HepG2 (cell line): ENCODE data around the gene WNK2. TPM values are rescaled to one million over a fixed set of nuclear protein-coding genes. Genes with fewer than 3 reads are reported as not detected.
A peak's percentile ranks its signal among the peaks of the same experiment; 100 is the strongest.

Source experiments
- CBX1 ChIP-seq: IDR thresholded peaks from one replicate; pipeline ENCODE4 v1.6.1; 2016; ENCODE audit warnings: antibody characterized with exemption, low read depth
- CREB1 ChIP-seq, 2 experiments: fragments of 450-650 bp in 1 of 2; IDR thresholded peaks; 2 replicates each; pipeline ENCODE4 v1.6.1; 2016 to 2017; ENCODE audit warnings: control low read depth in 1 of 2, mild to moderate bottlenecking in 1 of 2, missing compliant biosample characterization in 1 of 2, missing genetic modification characterization in 1 of 2
- GABPA ChIP-seq, 2 experiments: IDR thresholded peaks; 2 replicates each; pipeline ENCODE4 v1.6.1; 2011 to 2016; ENCODE audit warnings: low read depth in 2 of 2, low read length in 1 of 2, missing biosample characterization in 1 of 2, missing genetic modification characterization in 1 of 2
- GATA4 ChIP-seq: sonication (generic); IDR thresholded peaks from 2 replicates; pipeline ENCODE4 v1.6.1; 2016; ENCODE audit warnings: antibody characterized with exemption, low read depth, borderline replicate concordance
- IKZF4 ChIP-seq: sonication (generic); formaldehyde crosslinking; IDR thresholded peaks from 2 replicates; pipeline ENCODE4 v1.5.1; 2020; ENCODE audit warnings: borderline replicate concordance, mild to moderate bottlenecking, low read depth, missing genetic modification reagents; ENCODE audit errors: not compliant biosample characterization
- KDM2A ChIP-seq: sonication (generic); formaldehyde crosslinking; IDR thresholded peaks from 2 replicates; pipeline ENCODE4 v1.4.0; 2020; ENCODE audit warnings: low read depth, missing genetic modification reagents, borderline replicate concordance
- NCOA5 ChIP-seq: sonication (generic); formaldehyde crosslinking; IDR thresholded peaks from 2 replicates; pipeline ENCODE4 v1.4.0; 2020; ENCODE audit warnings: missing genetic modification reagents
- NRL ChIP-seq: sonication (generic); formaldehyde crosslinking; IDR thresholded peaks from 2 replicates; pipeline ENCODE4 v1.5.0; 2020; ENCODE audit warnings: missing genetic modification reagents, mild to moderate bottlenecking, moderate library complexity, borderline replicate concordance
- PAF1 ChIP-seq: IDR thresholded peaks from 2 replicates; pipeline ENCODE4 v1.6.1; 2016; ENCODE audit warnings: missing genetic modification reagents, missing compliant biosample characterization
- SRSF4 ChIP-seq: fragments of 200-400 bp; formaldehyde crosslinking; IDR thresholded peaks from one replicate; pipeline ENCODE4 v1.6.1; 2018; ENCODE audit warnings: mild to moderate bottlenecking, low read depth, low read length, moderate library complexity; ENCODE audit not compliant: poor library complexity, severe bottlenecking
- TBX2 ChIP-seq: sonication (generic); formaldehyde crosslinking; IDR thresholded peaks from 2 replicates; pipeline ENCODE4 v1.5.0; 2020; ENCODE audit warnings: missing genetic modification reagents, mild to moderate bottlenecking, borderline replicate concordance
- TBX3 ChIP-seq: fragments of 450-650 bp; IDR thresholded peaks from 2 replicates; pipeline ENCODE4 v1.6.1; 2017; ENCODE audit warnings: antibody characterized with exemption, mild to moderate bottlenecking, inconsistent platforms, borderline replicate concordance
- THYN1 ChIP-seq: sonication (generic); formaldehyde crosslinking; IDR thresholded peaks from 2 replicates; pipeline ENCODE4 v1.8.1; 2023; ENCODE audit warnings: low read depth, mild to moderate bottlenecking, moderate library complexity, missing genetic modification reagents, borderline replicate concordance
- U2AF2 ChIP-seq: fragments of 200-400 bp; formaldehyde crosslinking; IDR thresholded peaks from 2 replicates; pipeline ENCODE4 v1.6.1; 2017; ENCODE audit warnings: low read depth, mild to moderate bottlenecking, low read length
- XRCC5 ChIP-seq: fragments of 200-400 bp; formaldehyde crosslinking; optimal IDR thresholded peaks from 2 replicates; pipeline ENCODE3; 2017; ENCODE audit warnings: mild to moderate bottlenecking, low read length
- YY1 ChIP-seq: IDR thresholded peaks from 2 replicates; pipeline ENCODE4 v1.6.1; 2011; ENCODE audit warnings: low read length, low read depth, moderate library complexity, mild to moderate bottlenecking; ENCODE audit not compliant: insufficient read depth, insufficient replicate concordance
- polyA plus RNA-seq, 8 experiments: library from polyadenylated mRNA; depleted of rRNA in 3 of 8; stranded (reverse) in 7 of 8; unstranded in 1 of 8; fragments of >200 nt; fragmentation: Illumina TruSeq in 4 of 8; extraction: Trizol in 4 of 8; gene quantifications; 2 replicates each; pipeline versions ENCODE4 v1.2.1 to v1.2.3, GENCODE V29; 2011 to 2016; ENCODE audit warnings: low read depth in 4 of 8, missing spikeins in 1 of 8, mixed read lengths in 1 of 8; ENCODE audit not compliant: insufficient read depth in 1 of 8
- total RNA-seq, 5 experiments: library from RNA; depleted of rRNA; stranded (reverse); fragments of >200 nt; fragmentation: Illumina TruSeq; extraction: Trizol; gene quantifications; 2 replicates each; pipeline ENCODE4 v1.2.3, GENCODE V29; 2016; ENCODE audit warnings: low read depth in 1 of 5
- TF ChIP-seq, protein P1 (sequence below): sonication (generic); formaldehyde crosslinking; IDR thresholded peaks from 2 replicates; pipeline ENCODE4 v1.4.0; 2020; ENCODE audit warnings: missing genetic modification reagents
- TF ChIP-seq, protein P2 (sequence below): sonication (generic); formaldehyde crosslinking; IDR thresholded peaks from 2 replicates; pipeline ENCODE4 v1.4.0; 2020; ENCODE audit warnings: missing genetic modification reagents
- TF ChIP-seq, protein P3 (sequence below): IDR thresholded peaks from 2 replicates; pipeline ENCODE4 v1.6.1; 2016; ENCODE audit warnings: mild to moderate bottlenecking
- TF ChIP-seq, protein P4 (sequence below), 2 experiments: sonication (generic) in 1 of 2; formaldehyde crosslinking in 1 of 2; IDR thresholded peaks; 2 replicates each; pipeline versions ENCODE4 v1.4.0 to v1.6.1; 2018 to 2020; ENCODE audit warnings: missing genetic modification reagents in 2 of 2, borderline replicate concordance in 1 of 2, low read depth in 1 of 2, mild to moderate bottlenecking in 1 of 2, missing biosample characterization in 1 of 2

Gene WNK2
- total and polyA plus RNA-seq, 2 of the 13 experiments (the other 11 are each of a cell fraction or from before 2014, with no cell fraction given): 10.5 to 12.0 TPM

DNA sequence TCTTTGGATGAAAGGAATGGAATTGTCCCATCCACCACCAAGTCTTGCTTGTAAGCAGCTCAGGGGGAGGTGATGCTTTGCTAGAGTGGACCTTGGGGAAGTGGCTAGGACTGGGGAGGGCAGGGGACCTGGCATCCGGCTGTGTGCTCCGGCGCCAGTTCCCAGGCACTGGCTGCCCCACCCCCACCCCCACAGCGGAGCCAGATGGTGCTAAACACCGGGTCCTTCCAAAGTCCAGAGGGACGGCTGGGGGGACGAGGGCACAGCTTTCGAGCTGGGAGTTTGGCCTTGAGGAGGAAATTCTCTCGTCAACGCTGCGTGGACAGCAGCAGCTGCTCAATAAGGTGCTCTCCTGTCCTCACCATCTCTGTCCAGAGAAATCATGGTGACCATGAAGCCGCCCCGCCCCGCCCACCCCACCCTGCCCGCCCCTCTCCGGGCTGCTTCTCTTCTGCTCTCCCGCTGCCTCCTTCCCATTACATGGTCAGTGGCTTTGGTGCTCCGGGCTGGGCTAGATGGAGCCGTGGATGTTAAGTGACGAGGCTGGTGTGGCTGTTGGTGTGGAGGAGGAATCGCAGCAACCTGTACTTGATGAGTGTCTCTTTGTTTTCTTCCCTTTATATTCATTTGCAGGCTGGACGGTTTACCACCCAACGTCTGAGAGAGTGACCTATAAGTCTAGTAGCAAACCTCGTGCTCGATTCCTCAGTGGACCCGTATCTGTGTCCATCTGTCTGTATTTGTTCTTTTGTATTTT lies 115.7 kb downstream of the WNK2 start (continued):
- TF ChIP-seq, protein P1, sequence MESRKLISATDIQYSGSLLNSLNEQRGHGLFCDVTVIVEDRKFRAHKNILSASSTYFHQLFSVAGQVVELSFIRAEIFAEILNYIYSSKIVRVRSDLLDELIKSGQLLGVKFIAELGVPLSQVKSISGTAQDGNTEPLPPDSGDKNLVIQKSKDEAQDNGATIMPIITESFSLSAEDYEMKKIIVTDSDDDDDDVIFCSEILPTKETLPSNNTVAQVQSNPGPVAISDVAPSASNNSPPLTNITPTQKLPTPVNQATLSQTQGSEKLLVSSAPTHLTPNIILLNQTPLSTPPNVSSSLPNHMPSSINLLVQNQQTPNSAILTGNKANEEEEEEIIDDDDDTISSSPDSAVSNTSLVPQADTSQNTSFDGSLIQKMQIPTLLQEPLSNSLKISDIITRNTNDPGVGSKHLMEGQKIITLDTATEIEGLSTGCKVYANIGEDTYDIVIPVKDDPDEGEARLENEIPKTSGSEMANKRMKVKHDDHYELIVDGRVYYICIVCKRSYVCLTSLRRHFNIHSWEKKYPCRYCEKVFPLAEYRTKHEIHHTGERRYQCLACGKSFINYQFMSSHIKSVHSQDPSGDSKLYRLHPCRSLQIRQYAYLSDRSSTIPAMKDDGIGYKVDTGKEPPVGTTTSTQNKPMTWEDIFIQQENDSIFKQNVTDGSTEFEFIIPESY: peak; percentile 54; the same call in 1 of the 2 replicates
- TF ChIP-seq CBX1 (peak; percentile 77), XRCC5 (peak; percentile 46), NCOA5 (no peak), PAF1 (CRISPR knock-in tag) (no peak), THYN1 (CRISPR knock-in tag) (no peak), U2AF2 (no peak), CREB1 (IDR thresholded peaks at IDR 0.05) (no peak), CREB1 (CRISPR knock-in tag; IDR thresholded peaks at IDR 0.05) (no peak), KDM2A (CRISPR knock-in tag) (peak; percentile 64; the same call in 1 of the 2 replicates), IKZF4 (CRISPR knock-in tag) (peak; percentile 2), GABPA (IDR thresholded peaks at IDR 0.05; ENCODE audit: low read depth, low read length) (no peak), GABPA (CRISPR knock-in tag; IDR thresholded peaks at IDR 0.05; ENCODE audit: low read depth) (peak; percentile 62), SRSF4 (no peak), TBX3 (peak; percentile 72; the same call in 1 of the 2 replicates), TBX2 (peak; percentile 74), GATA4 (peak; percentile 57; the same call in 1 of the 2 replicates), NRL (CRISPR knock-in tag) (no peak), YY1 (peak; percentile 36)
- TF ChIP-seq, protein P2, sequence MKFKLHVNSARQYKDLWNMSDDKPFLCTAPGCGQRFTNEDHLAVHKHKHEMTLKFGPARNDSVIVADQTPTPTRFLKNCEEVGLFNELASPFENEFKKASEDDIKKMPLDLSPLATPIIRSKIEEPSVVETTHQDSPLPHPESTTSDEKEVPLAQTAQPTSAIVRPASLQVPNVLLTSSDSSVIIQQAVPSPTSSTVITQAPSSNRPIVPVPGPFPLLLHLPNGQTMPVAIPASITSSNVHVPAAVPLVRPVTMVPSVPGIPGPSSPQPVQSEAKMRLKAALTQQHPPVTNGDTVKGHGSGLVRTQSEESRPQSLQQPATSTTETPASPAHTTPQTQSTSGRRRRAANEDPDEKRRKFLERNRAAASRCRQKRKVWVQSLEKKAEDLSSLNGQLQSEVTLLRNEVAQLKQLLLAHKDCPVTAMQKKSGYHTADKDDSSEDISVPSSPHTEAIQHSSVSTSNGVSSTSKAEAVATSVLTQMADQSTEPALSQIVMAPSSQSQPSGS: no peak; the same call in 1 of the 2 replicates
- TF ChIP-seq, protein P3, sequence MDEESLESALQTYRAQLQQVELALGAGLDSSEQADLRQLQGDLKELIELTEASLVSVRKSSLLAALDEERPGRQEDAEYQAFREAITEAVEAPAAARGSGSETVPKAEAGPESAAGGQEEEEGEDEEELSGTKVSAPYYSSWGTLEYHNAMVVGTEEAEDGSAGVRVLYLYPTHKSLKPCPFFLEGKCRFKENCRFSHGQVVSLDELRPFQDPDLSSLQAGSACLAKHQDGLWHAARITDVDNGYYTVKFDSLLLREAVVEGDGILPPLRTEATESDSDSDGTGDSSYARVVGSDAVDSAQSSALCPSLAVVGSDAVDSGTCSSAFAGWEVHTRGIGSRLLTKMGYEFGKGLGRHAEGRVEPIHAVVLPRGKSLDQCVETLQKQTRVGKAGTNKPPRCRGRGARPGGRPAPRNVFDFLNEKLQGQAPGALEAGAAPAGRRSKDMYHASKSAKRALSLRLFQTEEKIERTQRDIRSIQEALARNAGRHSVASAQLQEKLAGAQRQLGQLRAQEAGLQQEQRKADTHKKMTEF: peak; percentile 79
- TF ChIP-seq, protein P4, sequence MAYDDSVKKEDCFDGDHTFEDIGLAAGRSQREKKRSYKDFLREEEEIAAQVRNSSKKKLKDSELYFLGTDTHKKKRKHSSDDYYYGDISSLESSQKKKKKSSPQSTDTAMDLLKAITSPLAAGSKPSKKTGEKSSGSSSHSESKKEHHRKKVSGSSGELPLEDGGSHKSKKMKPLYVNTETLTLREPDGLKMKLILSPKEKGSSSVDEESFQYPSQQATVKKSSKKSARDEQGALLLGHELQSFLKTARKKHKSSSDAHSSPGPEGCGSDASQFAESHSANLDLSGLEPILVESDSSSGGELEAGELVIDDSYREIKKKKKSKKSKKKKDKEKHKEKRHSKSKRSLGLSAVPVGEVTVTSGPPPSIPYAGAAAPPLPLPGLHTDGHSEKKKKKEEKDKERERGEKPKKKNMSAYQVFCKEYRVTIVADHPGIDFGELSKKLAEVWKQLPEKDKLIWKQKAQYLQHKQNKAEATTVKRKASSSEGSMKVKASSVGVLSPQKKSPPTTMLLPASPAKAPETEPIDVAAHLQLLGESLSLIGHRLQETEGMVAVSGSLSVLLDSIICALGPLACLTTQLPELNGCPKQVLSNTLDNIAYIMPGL (CRISPR knock-in tag; IDR thresholded peaks at IDR 0.05; ENCODE audit: borderline replicate concordance in 1 of 2, low read depth in 1 of 2): no peak
